ENCODE measurements around the gene LST1.

GRCh38 chr6:31579119-31579505, 7.0 kb upstream of the LST1 start:
- TF ChIP-seq CTCF (IDR thresholded peaks at IDR 0.05) (no peak), EZH2 (IDR thresholded peaks at IDR 0.05) (no peak)
